Right lobe of liver (tissue), 6 donors: Measurements from ENCODE around the gene TESMIN. TPM values are rescaled to one million over a fixed set of nuclear protein-coding genes. Genes with fewer than 3 reads are reported as not detected.
A peak's percentile ranks its signal among the peaks of the same experiment; 100 is the strongest.

Experiments
- ATAC-seq, 4 donors: fragments of 200-7000 bp; cut with Tn5 transposase; one replicate each; pipeline ENCODE4 v1.9.1; 2020; ENCODE audit warnings: mild to moderate bottlenecking in 4 of 4, moderate library complexity in 4 of 4
- DNase-seq, 3 donors: peaks; one replicate each; pipeline ENCODE4 v3.0.0-alpha.2; 2020
- H3K27ac ChIP-seq, 3 donors: fragments of 200-600 bp; one replicate each; pipeline ENCODE4 v1.8.0; 2022
- H3K27me3 ChIP-seq, 2 donors: fragments of 200-600 bp; one replicate each; pipeline ENCODE4 v1.8.0; 2022
- H3K36me3 ChIP-seq, 4 donors: fragments of 200-600 bp; sonication (generic) in 1 of 4; one replicate each; pipeline versions ENCODE4 v1.5.1 to v1.8.0; 2017 to 2022; ENCODE audit warnings: control low read depth in 1 of 4
- H3K4me1 ChIP-seq, 4 donors: fragments of 200-600 bp; sonication (generic) in 1 of 4; one replicate each; pipeline versions ENCODE4 v1.5.1 to v1.8.0; 2017 to 2022; ENCODE audit warnings: control low read depth in 1 of 4
- H3K4me3 ChIP-seq, 3 donors: fragments of 200-600 bp; one replicate each; pipeline ENCODE4 v1.8.0; 2022
- H3K9me3 ChIP-seq, 4 donors: fragments of 200-600 bp; sonication (generic) in 1 of 4; one replicate each; pipeline versions ENCODE4 v1.5.1 to v1.8.0; 2017 to 2022; ENCODE audit warnings: control low read depth in 1 of 4
- POLR2A ChIP-seq: fragments of 450-650 bp; IDR thresholded peaks from one replicate; pipeline ENCODE4 v1.6.1; 2017; ENCODE audit warnings: antibody characterized with exemption, mild to moderate bottlenecking
- WGBS: methylation state at CpG from one replicate; pipeline ENCODE4 v1.1.6; 2018; ENCODE audit warnings: low coverage, low lambda C conversion rate; ENCODE audit not compliant: insufficient coverage; ENCODE audit errors: missing lambda C conversion rate; 5-methylcytosine and 5-hydroxymethylcytosine counted together
- intact Hi-C, 2 donors: fragments of 100-400 bp; cut with DNase I; formaldehyde crosslinking; loops; one replicate each; pipeline versions ENCODE4 v1.11.2 to v1.14.1; 2022
- total RNA-seq, 6 experiments: library from RNA; depleted of rRNA in 2 of 6; stranded (reverse); fragments of >200 nt in 2 of 6; fragmentation: NEBNext Ultra II Directional in 3 of 6; extraction: Animal tissue kit (Norgen Biotek cat#: 25700) in 3 of 6; gene quantifications; one replicate each; pipeline versions ENCODE4 v1.1.0 to v1.2.4, GENCODE V29; 2016 to 2023
- TF ChIP-seq, protein P1 (sequence below), 4 donors: fragments of 200-600 bp in 3 of 4; fragments of 450-650 bp in 1 of 4; IDR thresholded peaks; one replicate each; pipeline versions ENCODE4 v1.5.1 to v1.8.0; 2016 to 2022; ENCODE audit warnings: antibody characterized with exemption in 4 of 4, mild to moderate bottlenecking in 2 of 4
- donor health status: DM: no; HTN: yes; CAD: no.
- donor health status: DM: no; HTN: no; CAD: no.
- donor health status: DM: no; HTN: no; CAD: no.
- donor health status: DM: no; HTN: yes; CAD: no.
- donor health status: DM: no; HTN: yes; CAD: no.

The TESMIN gene
- total RNA-seq, 6 experiments from 2014 or later, result 0.42 to 1.4 (median 0.80) TPM

DNA sequence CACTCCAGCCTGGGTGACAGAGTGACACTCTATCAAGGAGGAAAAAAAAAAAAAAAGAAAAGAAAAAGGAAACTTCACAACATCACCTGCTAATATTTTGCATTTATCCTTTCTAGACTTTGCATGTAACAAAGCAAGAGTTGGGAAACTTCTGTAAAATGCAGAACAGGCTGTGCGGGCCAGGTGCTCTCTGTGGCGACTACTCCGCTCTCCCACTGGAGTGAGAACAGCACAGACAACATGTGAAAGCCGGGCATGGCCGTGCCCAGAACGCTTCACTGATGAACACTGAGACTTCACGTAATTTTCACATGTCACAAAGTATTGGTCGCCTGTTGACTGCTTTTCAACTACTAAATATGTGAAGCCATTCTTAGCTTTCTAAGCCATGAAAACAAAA is 15.5 kb upstream of the TESMIN start:
- intact Hi-C loops, result no loop called here
- Histone ChIP-seq H3K27ac (no peak overlapping the region), H3K4me1 (no peaks in the 10 kb centered on the region), H3K27me3 (no peaks in the 10 kb centered on the region), H3K4me3 (no peak overlapping the region), H3K36me3 (peaks cover 0 to 85% (median 42%) of the 10 kb centered on the region in 4 donors), H3K9me3 (no peaks in the 10 kb centered on the region)
- 87% methylated on average over 8 of the region's 8 CpGs for WGBS
- TF ChIP-seq, protein P1, sequence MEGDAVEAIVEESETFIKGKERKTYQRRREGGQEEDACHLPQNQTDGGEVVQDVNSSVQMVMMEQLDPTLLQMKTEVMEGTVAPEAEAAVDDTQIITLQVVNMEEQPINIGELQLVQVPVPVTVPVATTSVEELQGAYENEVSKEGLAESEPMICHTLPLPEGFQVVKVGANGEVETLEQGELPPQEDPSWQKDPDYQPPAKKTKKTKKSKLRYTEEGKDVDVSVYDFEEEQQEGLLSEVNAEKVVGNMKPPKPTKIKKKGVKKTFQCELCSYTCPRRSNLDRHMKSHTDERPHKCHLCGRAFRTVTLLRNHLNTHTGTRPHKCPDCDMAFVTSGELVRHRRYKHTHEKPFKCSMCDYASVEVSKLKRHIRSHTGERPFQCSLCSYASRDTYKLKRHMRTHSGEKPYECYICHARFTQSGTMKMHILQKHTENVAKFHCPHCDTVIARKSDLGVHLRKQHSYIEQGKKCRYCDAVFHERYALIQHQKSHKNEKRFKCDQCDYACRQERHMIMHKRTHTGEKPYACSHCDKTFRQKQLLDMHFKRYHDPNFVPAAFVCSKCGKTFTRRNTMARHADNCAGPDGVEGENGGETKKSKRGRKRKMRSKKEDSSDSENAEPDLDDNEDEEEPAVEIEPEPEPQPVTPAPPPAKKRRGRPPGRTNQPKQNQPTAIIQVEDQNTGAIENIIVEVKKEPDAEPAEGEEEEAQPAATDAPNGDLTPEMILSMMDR (IDR thresholded peaks at IDR 0.05), result no peak
- TF ChIP-seq POLR2A, result no peak
- DNase-seq (no peak), ATAC-seq (no peak)

GRCh38 chr11:68764746-68765145 is 13.4 kb upstream of the TESMIN start:
- Histone ChIP-seq H3K9me3 (no peaks in the 10 kb centered on the region), H3K27ac (no peak overlapping the region), H3K4me1 (no peaks in the 10 kb centered on the region), H3K4me3 (no peak overlapping the region), H3K36me3 (peaks cover 0 to 89% (median 41%) of the 10 kb centered on the region in 4 donors), H3K27me3 (no peaks in the 10 kb centered on the region)
- ATAC-seq (no peak), DNase-seq (no peak)
- TF ChIP-seq POLR2A, result no peak
- TF ChIP-seq, protein P1 (IDR thresholded peaks at IDR 0.05), result no peak
- 95% methylated on average over 7 of the region's 16 CpGs for WGBS
- intact Hi-C loops, result no loop called here

DNA sequence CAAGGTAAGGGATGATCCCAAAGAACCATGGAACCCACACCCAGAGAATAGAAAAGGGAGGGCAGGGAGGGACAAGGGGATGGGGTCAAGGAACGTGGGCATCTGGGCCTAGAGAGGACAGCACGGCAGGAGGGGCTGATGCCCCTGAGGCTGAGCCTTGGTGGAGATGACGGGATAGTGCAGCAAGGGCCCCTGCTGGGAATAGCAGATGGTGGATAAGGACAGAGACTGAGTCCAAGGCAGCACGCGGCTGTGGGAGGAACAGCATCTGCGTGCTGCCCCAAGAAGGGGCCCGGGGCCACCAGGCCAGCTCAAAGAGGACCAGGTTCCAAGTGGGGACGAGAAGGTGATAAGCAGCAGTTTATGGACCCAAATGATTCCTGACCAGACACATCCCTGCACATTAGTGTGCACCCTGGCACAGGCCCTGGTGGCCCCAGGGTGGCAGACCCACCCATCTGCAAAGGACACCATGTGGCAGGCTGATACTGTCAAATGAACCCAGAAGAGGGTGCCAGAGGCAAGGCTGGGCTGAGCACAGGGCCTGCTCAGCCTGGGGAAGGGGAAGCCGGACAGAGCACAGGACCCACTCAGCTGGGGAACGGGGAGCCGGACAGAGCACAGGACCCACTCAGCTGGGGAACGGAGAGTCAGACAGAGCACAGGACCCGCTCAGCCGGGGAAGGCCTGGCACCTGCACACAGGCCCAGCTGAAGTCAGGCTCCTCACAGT is 12.8 kb upstream of the TESMIN start:
- H3K27ac ChIP-seq, result no peak overlapping the region
- intact Hi-C loops, result no loop called here
- no peak for TF ChIP-seq POLR2A
- TF ChIP-seq, protein P1 (IDR thresholded peaks at IDR 0.05), result no peak
- H3K9me3 ChIP-seq, result no peaks in the 10 kb centered on the region
- WGBS, result 84% methylated on average over 3 of the region's 14 CpGs
- H3K4me3 ChIP-seq, result no peak overlapping the region
- peak in 1 of 4 donors; percentile 26 for ATAC-seq
- no peak for DNase-seq
- H3K4me1 ChIP-seq, result no peaks in the 10 kb centered on the region
- H3K27me3 ChIP-seq, result no peaks in the 10 kb centered on the region
- peaks cover 0 to 90% (median 42%) of the 10 kb centered on the region in 4 donors for H3K36me3 ChIP-seq

GRCh38 chr11:68763181-68763721 is 11.9 kb upstream of the TESMIN start:
- TF ChIP-seq, protein P1 (IDR thresholded peaks at IDR 0.05), result no peak
- no peak for TF ChIP-seq POLR2A
- DNase-seq, result no peak
- H3K27ac ChIP-seq, result no peak overlapping the region
- H3K36me3 ChIP-seq, result peaks cover 0 to 90% (median 41%) of the 10 kb centered on the region in 4 donors
- H3K9me3 ChIP-seq, result no peaks in the 10 kb centered on the region
- 75% methylated on average over 4 of the region's 10 CpGs for WGBS
- H3K27me3 ChIP-seq, result no peaks in the 10 kb centered on the region
- no peak for ATAC-seq
- no peak overlapping the region for H3K4me3 ChIP-seq
- intact Hi-C loops, result no loop called here
- no peaks in the 10 kb centered on the region for H3K4me1 ChIP-seq
